Stimulated activated CD4-positive, alpha-beta T cell treated with anti-CD3 and anti-CD28 coated beads, Interleukin-12 subunit alpha, Interleukin-12 subunit beta, amount 100 ng/mL, for 4 hours (primary cell): Measurements from ENCODE around the gene DAB1.
"Not testable (repeated sequence)": the region's sequence is repeated elsewhere in the genome, so short reads cannot be mapped to it uniquely, and the experiment has no call there.

Experiments
- DNase-seq: peaks from one replicate; pipeline ENCODE4 v3.0.0-alpha.2; 2020

Gene DAB1

GRCh38 chr1:57265104-57265503, 158.8 kb downstream of the DAB1 start:
- no peak for DNase-seq

DNA sequence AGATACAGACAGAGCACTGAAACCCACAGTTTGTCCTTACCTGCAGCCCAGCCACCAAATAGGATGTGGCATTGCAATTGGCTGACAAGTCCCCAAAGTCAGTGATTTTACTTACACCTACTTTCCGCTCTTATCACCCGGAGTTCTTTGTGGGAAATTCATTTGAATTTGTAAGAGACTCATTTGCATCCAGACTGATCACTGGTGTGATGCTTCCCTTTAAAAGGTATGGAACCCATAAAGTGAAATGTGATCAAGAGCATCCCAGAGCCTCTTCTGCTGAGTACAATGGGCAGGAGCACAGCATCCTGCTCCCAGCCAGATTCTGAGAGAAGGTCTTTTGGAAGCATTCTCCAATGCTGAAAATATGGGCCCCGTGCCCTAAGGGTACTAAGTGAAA, 161.4 kb downstream of the DAB1 start:
- no peak for DNase-seq

DNA sequence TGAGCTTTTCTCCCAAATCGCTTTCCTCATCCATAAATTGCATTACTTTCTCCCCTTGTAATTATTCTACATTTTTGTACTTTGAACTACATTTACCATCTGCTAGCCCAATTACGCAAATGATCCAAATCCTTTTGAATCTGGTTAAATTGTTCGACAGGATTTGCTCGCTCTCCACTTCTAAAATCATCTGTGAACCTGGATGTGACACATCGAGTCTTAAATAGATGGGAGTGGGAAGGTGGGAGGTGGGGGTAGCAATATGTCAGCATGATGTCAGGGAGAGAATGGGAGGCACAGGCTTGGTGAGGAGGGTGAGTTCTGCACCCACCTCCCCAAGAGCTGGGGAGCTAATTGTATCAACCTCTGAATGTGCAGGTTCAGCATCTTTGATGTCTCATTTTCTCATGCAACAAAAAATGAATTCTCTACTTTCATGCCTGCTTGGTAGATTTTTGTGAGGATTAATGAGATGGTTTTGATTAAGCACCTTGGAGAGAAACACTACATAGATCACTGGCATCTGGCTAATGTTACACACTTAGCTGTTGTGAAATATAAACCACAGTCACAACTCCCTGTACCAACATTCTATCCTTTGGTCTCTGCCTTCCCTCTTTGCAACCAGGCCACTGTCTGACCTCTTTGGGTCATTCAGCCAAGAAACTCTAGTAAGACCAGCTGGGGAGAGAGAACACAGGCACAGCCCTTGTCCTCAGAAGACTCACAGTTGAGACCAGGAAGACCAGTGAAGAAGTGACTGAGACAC, 165.1 kb downstream of the DAB1 start:
- no peak for DNase-seq

- no peak for DNase-seq
Observed at GRCh38 chr1:57255945-57256344, 167.9 kb downstream of the DAB1 start.

DNA sequence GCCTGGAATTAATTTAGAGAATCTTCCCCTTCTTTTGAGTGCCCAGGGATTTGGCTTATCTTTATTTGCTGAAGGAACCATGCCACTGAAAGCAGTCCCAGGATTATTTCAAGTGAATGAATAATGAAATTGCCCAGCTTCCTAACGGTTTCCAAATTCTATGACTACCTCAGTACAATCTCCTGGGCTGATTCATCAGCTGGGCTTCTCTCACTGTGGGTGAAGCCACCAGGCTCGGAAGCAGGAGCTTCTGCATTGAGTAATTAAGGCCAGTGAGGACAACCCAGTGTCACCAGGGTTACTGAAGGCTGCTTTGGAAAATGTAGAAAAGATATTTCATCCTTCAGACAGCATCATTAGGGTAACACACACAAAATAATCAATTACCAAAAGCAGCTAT, 169.8 kb downstream of the DAB1 start:
- DNase-seq: no peak

GRCh38 chr1:57252597-57253294, 171.1 kb downstream of the DAB1 start:
- no peak for DNase-seq

DNA sequence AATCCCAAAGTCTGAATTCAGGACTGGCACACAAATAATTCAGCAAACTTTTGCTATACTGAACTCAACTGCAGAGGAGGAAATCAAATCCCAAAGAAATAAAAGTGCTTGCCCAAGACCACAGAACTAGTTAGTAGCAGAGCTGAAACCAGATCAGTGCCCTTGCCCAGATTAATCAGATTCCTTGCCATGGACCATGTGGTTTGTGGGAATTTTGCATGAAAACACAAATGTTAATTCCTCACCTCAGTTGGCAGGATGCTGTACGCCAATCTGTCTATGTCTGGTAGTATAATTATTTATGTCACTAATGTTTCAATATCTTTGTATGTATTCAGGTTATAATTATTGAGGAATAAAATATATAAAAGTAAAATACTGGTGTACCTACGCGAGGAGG, 173.8 kb downstream of the DAB1 start:
- no peak for DNase-seq

GRCh38 chr1:57249511-57249910, 174.3 kb downstream of the DAB1 start:
- no peak for DNase-seq

GRCh38 chr1:57248830-57249229, 175.0 kb downstream of the DAB1 start:
- no peak for DNase-seq

GRCh38 chr1:57238233-57238781, 185.6 kb downstream of the DAB1 start:
- DNase-seq: no peak

DNA sequence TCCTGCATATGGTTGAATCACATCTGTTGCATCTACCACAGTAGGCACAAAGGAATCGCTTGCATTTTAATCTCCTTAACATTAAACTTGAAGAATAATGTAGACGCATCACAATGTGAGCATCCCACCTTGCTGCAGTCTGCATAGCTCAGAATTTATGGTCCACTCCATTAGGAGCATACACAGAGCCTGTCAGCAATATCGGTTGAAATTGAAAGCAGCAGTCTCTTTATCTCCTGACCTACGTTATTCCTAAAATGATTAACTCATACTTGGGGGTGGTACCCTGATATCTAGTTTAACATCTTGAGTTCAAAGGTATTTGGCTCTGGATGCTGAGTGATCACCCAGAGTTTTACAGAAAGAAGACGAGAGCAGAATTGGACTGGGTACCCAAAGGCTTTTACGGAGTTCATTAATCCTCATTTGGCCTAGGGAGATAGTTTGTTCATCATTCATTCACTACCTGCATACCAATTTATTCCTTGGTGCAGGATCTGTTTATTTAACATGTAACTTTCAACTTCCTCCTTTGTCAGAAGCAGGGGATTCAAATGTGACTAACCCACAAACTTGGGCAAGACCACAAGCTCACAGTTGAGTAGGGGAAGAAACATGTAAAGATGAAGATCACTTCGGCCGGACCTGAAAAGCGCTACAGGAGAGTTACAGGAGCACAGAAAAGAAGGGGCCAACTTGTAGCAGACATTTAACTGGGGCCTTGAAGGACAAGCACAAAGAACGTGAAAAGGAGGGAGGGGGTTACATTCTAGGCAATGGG, 187.9 kb downstream of the DAB1 start:
- no peak for DNase-seq

DNA sequence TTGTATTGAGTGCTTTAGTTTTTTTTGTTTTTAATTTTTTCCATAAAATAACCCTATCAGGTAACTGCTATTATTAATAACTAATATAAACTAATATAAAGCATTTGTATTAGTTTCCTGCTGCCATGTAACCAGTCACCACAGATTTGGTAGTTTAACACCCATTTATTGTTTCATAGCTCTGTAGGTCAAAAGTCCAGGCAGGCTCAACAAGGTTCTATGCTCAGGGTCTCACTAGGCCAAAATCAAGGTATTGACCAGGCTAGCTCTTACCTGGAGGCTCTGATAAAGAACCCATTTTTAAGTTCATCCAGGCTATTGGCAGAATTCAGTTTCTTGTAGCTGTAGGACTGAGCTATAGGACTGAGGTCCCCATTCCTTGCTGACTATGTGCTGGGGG, 189.4 kb downstream of the DAB1 start:
- DNase-seq: no peak

- DNase-seq: no peak
Observed at GRCh38 chr1:57232500-57232899, 191.4 kb downstream of the DAB1 start.

- DNase-seq: no peak
Observed at GRCh38 chr1:57229998-57230397, 193.9 kb downstream of the DAB1 start.

- no peak for DNase-seq
Observed at GRCh38 chr1:57229076-57229475, 194.8 kb downstream of the DAB1 start.

DNA sequence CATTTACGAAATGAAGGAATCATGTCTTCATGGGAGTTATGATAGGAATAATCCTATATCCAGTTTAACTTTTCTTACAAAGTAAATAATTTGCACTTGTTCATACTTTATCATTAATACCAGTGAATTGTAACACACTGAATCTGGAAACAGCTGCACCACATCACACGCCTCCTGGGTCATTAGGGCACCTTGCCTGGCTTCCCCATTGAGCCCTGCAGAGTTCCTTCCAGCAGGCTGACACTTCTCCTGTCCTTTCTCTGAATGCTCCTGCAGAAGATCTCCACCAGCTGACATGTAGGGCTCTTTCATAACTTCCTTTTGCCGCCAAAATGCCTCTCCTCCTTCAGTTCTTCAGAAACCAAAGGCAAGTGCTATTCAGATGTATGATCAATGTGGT, 201.1 kb downstream of the DAB1 start:
- DNase-seq: no peak

GRCh38 chr1:57222307-57222706, 201.6 kb downstream of the DAB1 start:
- no peak for DNase-seq

DNA sequence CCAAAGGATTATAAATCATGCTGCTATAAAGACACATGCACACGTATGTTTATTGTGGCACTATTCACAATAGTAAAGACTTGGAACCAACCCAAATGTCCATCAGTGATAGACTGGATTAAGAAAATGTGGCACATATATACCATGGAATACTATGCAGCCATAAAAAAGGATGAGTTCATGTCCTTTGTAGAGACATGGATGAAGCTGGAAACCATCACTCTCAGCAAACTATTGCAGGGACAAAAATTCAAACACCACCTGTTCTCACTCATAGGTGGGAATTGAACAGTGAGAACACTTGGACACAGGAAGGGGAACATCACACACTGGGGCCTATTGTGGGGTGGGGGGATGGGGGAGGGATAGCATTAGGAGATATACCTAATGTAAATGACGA, 203.0 kb downstream of the DAB1 start:
- DNase-seq: not testable (repeated sequence)

GRCh38 chr1:57218487-57219079, 205.3 kb downstream of the DAB1 start:
- DNase-seq: no peak

GRCh38 chr1:57217905-57218304, 206.0 kb downstream of the DAB1 start:
- no peak for DNase-seq

DNA sequence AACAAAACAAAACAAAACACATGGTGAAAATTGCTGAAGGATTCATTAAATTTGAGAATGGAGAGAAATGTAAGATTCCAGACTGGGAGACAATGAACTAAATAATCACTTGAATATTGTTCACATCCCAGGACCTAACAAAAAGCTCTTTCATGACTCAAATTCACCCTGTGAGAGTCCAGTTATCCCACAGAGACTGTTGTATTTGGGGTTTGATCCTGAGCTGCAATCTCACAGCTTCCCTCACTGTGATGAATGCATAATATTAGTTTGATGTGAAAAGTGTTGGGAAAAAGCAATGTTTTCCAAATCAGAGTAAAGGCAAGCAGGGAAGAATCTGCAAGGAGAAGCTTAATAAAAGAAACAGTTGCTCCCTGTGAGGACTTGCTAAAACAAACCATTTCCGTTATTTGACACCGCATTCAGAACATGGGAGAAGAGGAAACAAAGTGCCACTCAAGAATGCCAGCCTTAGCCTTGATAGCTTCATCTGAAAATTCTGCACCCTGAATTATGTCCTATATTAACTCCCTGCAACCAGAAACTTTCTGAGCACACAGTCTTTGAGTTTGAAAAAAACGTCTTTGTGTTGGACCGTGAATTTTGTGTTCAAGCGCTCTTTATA, 208.8 kb downstream of the DAB1 start:
- DNase-seq: no peak

DNA sequence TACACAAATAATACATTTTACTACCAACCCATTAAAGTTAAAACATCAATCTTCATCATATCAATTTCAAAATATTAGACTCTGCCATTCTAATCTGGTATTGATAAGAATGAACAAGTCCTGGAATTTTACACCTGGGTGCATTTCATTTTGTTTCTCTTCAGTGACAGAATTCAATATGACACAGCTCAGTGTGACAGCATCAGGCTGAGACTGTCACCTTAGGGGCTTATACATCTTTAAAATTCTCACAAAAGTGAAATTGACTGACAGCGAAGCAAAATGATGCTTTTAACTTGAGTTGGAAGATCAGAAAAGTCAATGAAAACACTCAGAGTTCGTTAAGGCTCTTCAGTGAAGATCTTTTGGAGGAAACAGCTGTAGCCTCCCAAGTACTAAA, 213.0 kb downstream of the DAB1 start:
- DNase-seq: no peak

- DNase-seq: no peak
Observed at GRCh38 chr1:57209495-57209894, 214.4 kb downstream of the DAB1 start.
